Mesendoderm (in vitro differentiated cells): ENCODE results near the gene SLC26A11.

Experiments used
- DNase-seq: peaks from one replicate; pipeline ENCODE4 v3.0.0; 2013
- H2AK5ac ChIP-seq: 2 replicates; pipeline ENCODE4 v1.6.1; 2013; ENCODE audit warnings: low read length, inconsistent platforms
- H2BK120ac ChIP-seq: 2 replicates; pipeline ENCODE4 v1.6.1; 2013; ENCODE audit warnings: low read depth, mild to moderate bottlenecking, low read length, moderate library complexity, mixed read lengths
- H2BK15ac ChIP-seq: replicated peaks from 2 replicates; pipeline ENCODE4 v1.6.1; 2013; ENCODE audit warnings: low read depth, mild to moderate bottlenecking, moderate library complexity
- H2BK5ac ChIP-seq: 2 replicates; pipeline ENCODE4 v1.6.1; 2013; ENCODE audit warnings: low read length, inconsistent platforms
- H3K18ac ChIP-seq: 2 replicates; pipeline ENCODE4 v1.6.1; 2013; ENCODE audit warnings: mild to moderate bottlenecking, low read length, mixed read lengths
- H3K23ac ChIP-seq: one replicate; pipeline ENCODE4 v1.6.1; 2013; ENCODE audit warnings: low read length
- H3K27ac ChIP-seq: 2 replicates; pipeline ENCODE4 v1.5.1; 2013; ENCODE audit warnings: low read depth, mild to moderate bottlenecking, inconsistent platforms, low read length, moderate library complexity
- H3K27me3 ChIP-seq: 2 replicates; pipeline ENCODE4 v1.6.1; 2013; ENCODE audit warnings: low read length, control low read depth, mild to moderate bottlenecking, inconsistent platforms; ENCODE audit not compliant: insufficient read depth, poor library complexity
- H3K36me3 ChIP-seq: 2 replicates; pipeline ENCODE4 v1.6.1; 2013; ENCODE audit warnings: low read length, inconsistent platforms; ENCODE audit not compliant: control insufficient read depth, insufficient read depth
- H3K4ac ChIP-seq: one replicate; pipeline ENCODE4 v1.6.1; 2013; ENCODE audit warnings: low read depth, mild to moderate bottlenecking, low read length, moderate library complexity
- H3K4me1 ChIP-seq: 2 replicates; pipeline ENCODE4 v1.6.1; 2013; ENCODE audit warnings: low read depth, low read length, inconsistent platforms; ENCODE audit not compliant: control insufficient read depth
- H3K4me2 ChIP-seq: 2 replicates; pipeline ENCODE4 v1.6.1; 2013; ENCODE audit warnings: low read length
- H3K4me3 ChIP-seq: 2 replicates; pipeline ENCODE4 v1.5.1; 2013; ENCODE audit warnings: mild to moderate bottlenecking, low read length
- H3K56ac ChIP-seq: one replicate; pipeline ENCODE4 v1.6.1; 2013; ENCODE audit warnings: low read length
- H3K79me1 ChIP-seq: 2 replicates; pipeline ENCODE4 v1.6.1; 2013; ENCODE audit warnings: low read length, inconsistent platforms
- H3K79me2 ChIP-seq: 2 replicates; pipeline ENCODE4 v1.6.1; 2013; ENCODE audit warnings: mild to moderate bottlenecking, low read length; ENCODE audit not compliant: control insufficient read depth, insufficient read depth
- H3K9ac ChIP-seq: 2 replicates; pipeline ENCODE4 v1.6.1; 2013; ENCODE audit warnings: low read length, inconsistent platforms
- H4K5ac ChIP-seq: one replicate; pipeline ENCODE4 v1.6.1; 2013; ENCODE audit warnings: low read length
- H4K8ac ChIP-seq: one replicate; pipeline ENCODE4 v1.6.1; 2013; ENCODE audit warnings: low read depth, mild to moderate bottlenecking, control low read depth, low read length, moderate library complexity
- WGBS: extraction: QIAGEN DNeasy Blood & Tissue Kit; methylation state at CpG from one replicate; pipeline ENCODE4 v1.1.7; 2013; ENCODE audit warnings: low lambda C conversion rate, missing lambda C conversion rate; ENCODE audit not compliant: insufficient coverage; ENCODE audit errors: extremely low coverage; 5-methylcytosine and 5-hydroxymethylcytosine counted together

The SLC26A11 gene

GRCh38 chr17:80223838-80224497 lies 3.7 kb downstream of the SLC26A11 start:
- Histone ChIP-seq H3K18ac (no peak overlapping the region), H3K9ac (no peak overlapping the region), H2BK15ac (no peak overlapping the region), H3K36me3 (no peaks in the 10 kb centered on the region), H4K8ac (no peak overlapping the region), H4K5ac (no peak overlapping the region), H2BK120ac (no peak overlapping the region), H3K4ac (no peak overlapping the region), H3K79me1 (no peaks in the 10 kb centered on the region), H3K79me2 (peaks cover 2% of the 10 kb centered on the region), H3K27ac (no peak overlapping the region), H3K4me2 (no peak overlapping the region), H3K4me3 (no peak overlapping the region), H3K56ac (no peak overlapping the region), H2BK5ac (no peak overlapping the region), H3K27me3 (no peaks in the 10 kb centered on the region), H3K23ac (no peak overlapping the region), H3K4me1 (peaks cover 3% of the 10 kb centered on the region), H2AK5ac (no peak overlapping the region)
- no peak for DNase-seq
- WGBS = 100% methylated on average over 7 of the region's 11 CpGs

- H3K36me3 ChIP-seq = no peaks in the 10 kb centered on the region
- no CpG with 5 or more reads among the region's 6 CpGs for WGBS
- H3K27ac ChIP-seq = no peak overlapping the region
- H2AK5ac ChIP-seq = no peak overlapping the region
- H3K4me1 ChIP-seq = peaks cover 3% of the 10 kb centered on the region
- no peak overlapping the region for H4K8ac ChIP-seq
- no peak overlapping the region for H3K9ac ChIP-seq
- DNase-seq = peak; percentile 29
- no peaks in the 10 kb centered on the region for H3K27me3 ChIP-seq
- H3K4ac ChIP-seq = no peak overlapping the region
- no peak overlapping the region for H3K56ac ChIP-seq
- H4K5ac ChIP-seq = no peak overlapping the region
- H2BK120ac ChIP-seq = no peak overlapping the region
- no peak overlapping the region for H3K23ac ChIP-seq
- H3K4me2 ChIP-seq = no peak overlapping the region
- H3K18ac ChIP-seq = no peak overlapping the region
- H2BK5ac ChIP-seq = no peak overlapping the region
- H3K4me3 ChIP-seq = no peak overlapping the region
- H3K79me1 ChIP-seq = no peaks in the 10 kb centered on the region
- no peak overlapping the region for H2BK15ac ChIP-seq
- H3K79me2 ChIP-seq = peaks cover 2% of the 10 kb centered on the region
Measured at GRCh38 chr17:80224683-80225082, 4.5 kb downstream of the SLC26A11 start.

GRCh38 chr17:80225230-80225629 lies 5.0 kb downstream of the SLC26A11 start:
- no peaks in the 10 kb centered on the region for H3K79me1 ChIP-seq
- H3K4me1 ChIP-seq = peaks cover 3% of the 10 kb centered on the region
- no peak overlapping the region for H3K9ac ChIP-seq
- H3K79me2 ChIP-seq = no peaks in the 10 kb centered on the region
- H2AK5ac ChIP-seq = no peak overlapping the region
- no peak overlapping the region for H3K56ac ChIP-seq
- no peak overlapping the region for H3K4me3 ChIP-seq
- H3K23ac ChIP-seq = no peak overlapping the region
- DNase-seq = peak; percentile 18
- no peak overlapping the region for H3K4ac ChIP-seq
- no peak overlapping the region for H2BK120ac ChIP-seq
- no peak overlapping the region for H2BK5ac ChIP-seq
- no peak overlapping the region for H3K4me2 ChIP-seq
- H3K18ac ChIP-seq = no peak overlapping the region
- H3K27ac ChIP-seq = no peak overlapping the region
- no peak overlapping the region for H4K8ac ChIP-seq
- no CpG with 5 or more reads among the region's 6 CpGs for WGBS
- no peaks in the 10 kb centered on the region for H3K27me3 ChIP-seq
- H3K36me3 ChIP-seq = no peaks in the 10 kb centered on the region
- no peak overlapping the region for H4K5ac ChIP-seq
- H2BK15ac ChIP-seq = no peak overlapping the region

- no peak overlapping the region for H3K4me2 ChIP-seq
- H4K5ac ChIP-seq = no peak overlapping the region
- H3K4me1 ChIP-seq = peaks cover 3% of the 10 kb centered on the region
- H3K4me3 ChIP-seq = no peak overlapping the region
- WGBS = no CpG with 5 or more reads among the region's 4 CpGs
- no peak overlapping the region for H3K23ac ChIP-seq
- no peaks in the 10 kb centered on the region for H3K27me3 ChIP-seq
- H2BK120ac ChIP-seq = no peak overlapping the region
- no peak overlapping the region for H3K56ac ChIP-seq
- no peak overlapping the region for H4K8ac ChIP-seq
- no peak for DNase-seq
- H3K79me2 ChIP-seq = no peaks in the 10 kb centered on the region
- no peak overlapping the region for H3K4ac ChIP-seq
- no peak overlapping the region for H3K9ac ChIP-seq
- H2BK15ac ChIP-seq = no peak overlapping the region
- H3K36me3 ChIP-seq = no peaks in the 10 kb centered on the region
- H2AK5ac ChIP-seq = no peak overlapping the region
- H3K18ac ChIP-seq = no peak overlapping the region
- H3K79me1 ChIP-seq = no peaks in the 10 kb centered on the region
- no peak overlapping the region for H2BK5ac ChIP-seq
- no peak overlapping the region for H3K27ac ChIP-seq
Measured at GRCh38 chr17:80227156-80227555, 6.9 kb downstream of the SLC26A11 start.

GRCh38 chr17:80227666-80228065 lies 7.4 kb downstream of the SLC26A11 start:
- no peaks in the 10 kb centered on the region for H3K79me1 ChIP-seq
- no peak overlapping the region for H3K9ac ChIP-seq
- H3K4me2 ChIP-seq = no peak overlapping the region
- DNase-seq = no peak
- H3K27me3 ChIP-seq = no peaks in the 10 kb centered on the region
- no peak overlapping the region for H2BK5ac ChIP-seq
- no peak overlapping the region for H3K4ac ChIP-seq
- H3K56ac ChIP-seq = no peak overlapping the region
- H3K4me3 ChIP-seq = no peak overlapping the region
- H4K5ac ChIP-seq = no peak overlapping the region
- no peak overlapping the region for H2BK15ac ChIP-seq
- no peak overlapping the region for H2AK5ac ChIP-seq
- H3K4me1 ChIP-seq = peaks cover 3% of the 10 kb centered on the region
- H3K23ac ChIP-seq = no peak overlapping the region
- H3K79me2 ChIP-seq = no peaks in the 10 kb centered on the region
- H3K18ac ChIP-seq = no peak overlapping the region
- H3K36me3 ChIP-seq = no peaks in the 10 kb centered on the region
- H3K27ac ChIP-seq = no peak overlapping the region
- WGBS = no CpG with 5 or more reads among the region's 11 CpGs
- no peak overlapping the region for H2BK120ac ChIP-seq
- no peak overlapping the region for H4K8ac ChIP-seq

GRCh38 chr17:80228477-80228876 lies 8.2 kb downstream of the SLC26A11 start:
- Histone ChIP-seq H3K79me2 (no peaks in the 10 kb centered on the region), H2BK120ac (no peak overlapping the region), H3K36me3 (no peaks in the 10 kb centered on the region), H3K27ac (no peak overlapping the region), H3K4me2 (no peak overlapping the region), H3K23ac (no peak overlapping the region), H3K27me3 (no peaks in the 10 kb centered on the region), H4K8ac (no peak overlapping the region), H2BK5ac (no peak overlapping the region), H3K56ac (no peak overlapping the region), H3K18ac (no peak overlapping the region), H2AK5ac (no peak overlapping the region), H3K79me1 (no peaks in the 10 kb centered on the region), H3K4ac (no peak overlapping the region), H3K4me3 (no peak overlapping the region), H4K5ac (no peak overlapping the region), H3K9ac (no peak overlapping the region), H3K4me1 (peaks cover 3% of the 10 kb centered on the region), H2BK15ac (no peak overlapping the region)
- WGBS = no CpG with 5 or more reads among the region's 14 CpGs
- DNase-seq = no peak
